HepG2 (cell line): ENCODE data around the gene TMEM59. TPM values are rescaled to one million over a fixed set of nuclear protein-coding genes. Genes with fewer than 3 reads are reported as not detected.
A peak's percentile ranks its signal among the peaks of the same experiment; 100 is the strongest.

Experiments
- CEBPG ChIP-seq: IDR thresholded peaks from 2 replicates; pipeline ENCODE4 v1.6.1; 2016
- DPF2 ChIP-seq: sonication (generic); formaldehyde crosslinking; IDR thresholded peaks from 2 replicates; pipeline ENCODE4 v1.4.0; 2020; ENCODE audit warnings: mild to moderate bottlenecking, low read depth, missing genetic modification reagents, borderline replicate concordance
- ELF1 ChIP-seq: sonication (generic); formaldehyde crosslinking; IDR thresholded peaks from 2 replicates; pipeline ENCODE4 v1.4.0; 2020; ENCODE audit warnings: missing genetic modification reagents
- ERF ChIP-seq: IDR thresholded peaks from 2 replicates; pipeline ENCODE4 v1.6.1; 2018; ENCODE audit warnings: missing biosample characterization, missing genetic modification reagents
- FOXA1 ChIP-seq, 2 experiments: fragments of 450-650 bp in 1 of 2; sonication (generic) in 1 of 2; formaldehyde crosslinking in 1 of 2; IDR thresholded peaks; 2 replicates each; pipeline versions ENCODE4 v1.4.0 to v1.6.1; 2016 to 2020; ENCODE audit warnings: missing genetic modification reagents in 1 of 2
- HMG20A ChIP-seq: IDR thresholded peaks from 2 replicates; pipeline ENCODE4 v1.6.1; 2016; ENCODE audit warnings: borderline replicate concordance
- IRF2 ChIP-seq: IDR thresholded peaks from 2 replicates; pipeline ENCODE4 v1.6.1; 2018; ENCODE audit warnings: missing genetic modification reagents, missing compliant biosample characterization
- JDP2 ChIP-seq: sonication (generic); formaldehyde crosslinking; IDR thresholded peaks from 2 replicates; pipeline ENCODE4 v1.8.1; 2022; ENCODE audit warnings: missing genetic modification reagents, borderline replicate concordance
- KDM2A ChIP-seq: sonication (generic); formaldehyde crosslinking; IDR thresholded peaks from 2 replicates; pipeline ENCODE4 v1.4.0; 2020; ENCODE audit warnings: low read depth, missing genetic modification reagents, borderline replicate concordance
- KLF16 ChIP-seq, 2 experiments: sonication (generic) in 1 of 2; formaldehyde crosslinking in 1 of 2; IDR thresholded peaks; 2 replicates each; pipeline versions ENCODE4 v1.6.1 to v1.8.0; 2016 to 2023; ENCODE audit warnings: missing genetic modification reagents in 2 of 2, missing compliant biosample characterization in 1 of 2
- MEF2D ChIP-seq: sonication (generic); formaldehyde crosslinking; IDR thresholded peaks from 2 replicates; pipeline ENCODE4 v1.5.1; 2020; ENCODE audit warnings: mild to moderate bottlenecking, missing genetic modification reagents
- RAD21 ChIP-seq: fragments of 450-650 bp; formaldehyde crosslinking; IDR thresholded peaks from 2 replicates; pipeline ENCODE4 v1.5.0; 2020; ENCODE audit warnings: mild to moderate bottlenecking
- SALL1 ChIP-seq: sonication (generic); formaldehyde crosslinking; IDR thresholded peaks from 2 replicates; pipeline ENCODE4 v1.8.0; 2022; ENCODE audit warnings: mild to moderate bottlenecking, missing genetic modification reagents
- SOX6 ChIP-seq, 2 experiments: fragments of 450-650 bp in 1 of 2; sonication (generic) in 1 of 2; formaldehyde crosslinking in 1 of 2; IDR thresholded peaks; 2 replicates each; pipeline versions ENCODE4 v1.4.0 to v1.6.1; 2017 to 2020; ENCODE audit warnings: antibody characterized with exemption in 1 of 2, mild to moderate bottlenecking in 1 of 2, missing genetic modification reagents in 1 of 2
- ZNF383 ChIP-seq: sonication (generic); formaldehyde crosslinking; IDR thresholded peaks from 2 replicates; pipeline ENCODE4 v1.4.0; 2020; ENCODE audit warnings: missing genetic modification reagents, mild to moderate bottlenecking, borderline replicate concordance
- polyA plus RNA-seq, 8 experiments: library from polyadenylated mRNA; depleted of rRNA in 3 of 8; stranded (reverse) in 7 of 8; unstranded in 1 of 8; fragments of >200 nt; fragmentation: Illumina TruSeq in 4 of 8; extraction: Trizol in 4 of 8; gene quantifications; 2 replicates each; pipeline versions ENCODE4 v1.2.1 to v1.2.3, GENCODE V29; 2011 to 2016; ENCODE audit warnings: low read depth in 4 of 8, missing spikeins in 1 of 8, mixed read lengths in 1 of 8; ENCODE audit not compliant: insufficient read depth in 1 of 8
- total RNA-seq, 5 experiments: library from RNA; depleted of rRNA; stranded (reverse); fragments of >200 nt; fragmentation: Illumina TruSeq; extraction: Trizol; gene quantifications; 2 replicates each; pipeline ENCODE4 v1.2.3, GENCODE V29; 2016; ENCODE audit warnings: low read depth in 1 of 5
- TF ChIP-seq, protein P1 (sequence below): sonication (generic); formaldehyde crosslinking; IDR thresholded peaks from 2 replicates; pipeline ENCODE4 v1.4.0; 2020; ENCODE audit warnings: missing genetic modification reagents, borderline replicate concordance
- TF ChIP-seq, protein P2 (sequence below): sonication (generic); formaldehyde crosslinking; IDR thresholded peaks from 2 replicates; pipeline ENCODE4 v1.4.0; 2020; ENCODE audit warnings: missing genetic modification reagents, borderline replicate concordance
- TF ChIP-seq, protein P3 (sequence below): sonication (generic); formaldehyde crosslinking; IDR thresholded peaks from 2 replicates; pipeline ENCODE4 v1.8.0; 2022; ENCODE audit warnings: missing genetic modification reagents, mild to moderate bottlenecking, borderline replicate concordance
- TF ChIP-seq, protein P4 (sequence below): sonication (generic); formaldehyde crosslinking; IDR thresholded peaks from 2 replicates; pipeline ENCODE4 v1.5.0; 2020; ENCODE audit warnings: mild to moderate bottlenecking, missing genetic modification reagents

The TMEM59 gene
- total and polyA plus RNA-seq, 2 of the 13 experiments (the other 11 are each of a cell fraction or from before 2014, with no cell fraction given): 147 to 363 TPM

DNA sequence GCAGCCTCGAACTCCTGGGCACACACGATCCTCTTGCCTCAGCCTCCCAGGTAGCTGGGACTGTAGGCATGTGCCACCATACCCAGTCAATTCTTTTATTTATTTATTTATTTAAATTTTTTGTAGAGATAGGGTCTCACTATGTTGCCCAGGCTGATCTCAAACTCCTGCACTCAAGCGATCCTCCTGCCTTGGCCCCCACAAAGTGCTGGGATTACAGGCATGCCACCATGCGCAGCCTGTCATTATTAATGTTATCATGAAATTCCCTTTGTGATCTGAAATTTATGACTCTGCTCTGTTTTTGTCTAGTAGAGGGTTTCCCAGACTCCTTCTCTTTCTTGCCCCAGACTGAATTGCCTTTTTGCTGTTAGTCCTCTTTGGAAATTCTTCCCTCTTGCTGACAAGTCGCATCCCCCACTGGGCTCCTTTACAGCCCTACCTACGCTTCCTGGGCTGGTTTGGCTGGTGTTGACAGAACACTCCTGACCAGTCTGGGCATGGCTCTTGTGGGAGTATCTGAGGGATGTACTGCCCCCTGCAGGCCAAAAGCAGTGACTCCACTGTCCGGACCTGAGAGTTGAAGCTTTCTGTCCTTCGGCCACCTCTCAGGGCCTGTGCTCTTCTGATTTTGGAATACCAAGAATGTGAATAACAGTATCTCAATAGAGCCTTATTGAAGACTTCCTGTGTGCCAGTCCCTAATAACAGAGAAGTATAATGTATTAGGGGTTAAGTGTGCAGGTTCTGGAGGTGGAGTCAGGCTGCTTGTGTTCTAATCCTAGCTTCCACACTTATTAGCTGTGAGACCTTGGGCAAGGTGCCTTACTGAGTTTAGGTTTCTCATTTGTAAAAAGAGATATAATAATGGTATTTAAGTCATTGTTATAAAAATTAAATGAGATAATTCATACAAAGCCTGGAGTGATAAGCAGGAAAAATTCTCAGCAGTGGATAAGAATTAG lies 28.6 kb upstream of the TMEM59 start (continued):
- TF ChIP-seq, protein P1, sequence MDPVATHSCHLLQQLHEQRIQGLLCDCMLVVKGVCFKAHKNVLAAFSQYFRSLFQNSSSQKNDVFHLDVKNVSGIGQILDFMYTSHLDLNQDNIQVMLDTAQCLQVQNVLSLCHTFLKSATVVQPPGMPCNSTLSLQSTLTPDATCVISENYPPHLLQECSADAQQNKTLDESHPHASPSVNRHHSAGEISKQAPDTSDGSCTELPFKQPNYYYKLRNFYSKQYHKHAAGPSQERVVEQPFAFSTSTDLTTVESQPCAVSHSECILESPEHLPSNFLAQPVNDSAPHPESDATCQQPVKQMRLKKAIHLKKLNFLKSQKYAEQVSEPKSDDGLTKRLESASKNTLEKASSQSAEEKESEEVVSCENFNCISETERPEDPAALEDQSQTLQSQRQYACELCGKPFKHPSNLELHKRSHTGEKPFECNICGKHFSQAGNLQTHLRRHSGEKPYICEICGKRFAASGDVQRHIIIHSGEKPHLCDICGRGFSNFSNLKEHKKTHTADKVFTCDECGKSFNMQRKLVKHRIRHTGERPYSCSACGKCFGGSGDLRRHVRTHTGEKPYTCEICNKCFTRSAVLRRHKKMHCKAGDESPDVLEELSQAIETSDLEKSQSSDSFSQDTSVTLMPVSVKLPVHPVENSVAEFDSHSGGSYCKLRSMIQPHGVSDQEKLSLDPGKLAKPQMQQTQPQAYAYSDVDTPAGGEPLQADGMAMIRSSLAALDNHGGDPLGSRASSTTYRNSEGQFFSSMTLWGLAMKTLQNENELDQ (CRISPR knock-in tag): no peak
- TF ChIP-seq, protein P2, sequence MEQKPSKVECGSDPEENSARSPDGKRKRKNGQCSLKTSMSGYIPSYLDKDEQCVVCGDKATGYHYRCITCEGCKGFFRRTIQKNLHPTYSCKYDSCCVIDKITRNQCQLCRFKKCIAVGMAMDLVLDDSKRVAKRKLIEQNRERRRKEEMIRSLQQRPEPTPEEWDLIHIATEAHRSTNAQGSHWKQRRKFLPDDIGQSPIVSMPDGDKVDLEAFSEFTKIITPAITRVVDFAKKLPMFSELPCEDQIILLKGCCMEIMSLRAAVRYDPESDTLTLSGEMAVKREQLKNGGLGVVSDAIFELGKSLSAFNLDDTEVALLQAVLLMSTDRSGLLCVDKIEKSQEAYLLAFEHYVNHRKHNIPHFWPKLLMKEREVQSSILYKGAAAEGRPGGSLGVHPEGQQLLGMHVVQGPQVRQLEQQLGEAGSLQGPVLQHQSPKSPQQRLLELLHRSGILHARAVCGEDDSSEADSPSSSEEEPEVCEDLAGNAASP (CRISPR knock-in tag): 0 out of 2 replicates have a peak, but pooled peaks have one; percentile 33
- TF ChIP-seq FOXA1 (IDR thresholded peaks at IDR 0.05) (no peak), FOXA1 (CRISPR knock-in tag; IDR thresholded peaks at IDR 0.05) (peak; percentile 94), DPF2 (CRISPR knock-in tag) (0 out of 2 replicates have a peak, but pooled peaks have one; percentile 42), IRF2 (CRISPR knock-in tag) (0 out of 2 replicates have a peak, but pooled peaks have one; percentile 33), ELF1 (CRISPR knock-in tag) (peak; percentile 40), MEF2D (peak; percentile 32; the same call in 1 of the 2 replicates), CEBPG (CRISPR knock-in tag) (0 out of 2 replicates have a peak, but pooled peaks have one; percentile 7), ERF (CRISPR knock-in tag) (0 out of 2 replicates have a peak, but pooled peaks have one; percentile 34), RAD21 (CRISPR knock-in tag) (peak; percentile 88), KLF16 (CRISPR knock-in tag; IDR thresholded peaks at IDR 0.05) (0 out of 4 replicates have a peak, but pooled peaks of 1 of the 2 experiments have one; percentile 44), KDM2A (CRISPR knock-in tag) (peak; percentile 47; the same call in 1 of the 2 replicates), JDP2 (no peak), SOX6 (IDR thresholded peaks at IDR 0.05) (no peak), SOX6 (CRISPR knock-in tag; IDR thresholded peaks at IDR 0.05) (peak; percentile 26; the same call in 1 of the 2 replicates), ZNF383 (CRISPR knock-in tag) (no peak), HMG20A (peak; percentile 20; the same call in 1 of the 2 replicates), SALL1 (CRISPR knock-in tag) (peak; percentile 85)
- TF ChIP-seq, protein P3, sequence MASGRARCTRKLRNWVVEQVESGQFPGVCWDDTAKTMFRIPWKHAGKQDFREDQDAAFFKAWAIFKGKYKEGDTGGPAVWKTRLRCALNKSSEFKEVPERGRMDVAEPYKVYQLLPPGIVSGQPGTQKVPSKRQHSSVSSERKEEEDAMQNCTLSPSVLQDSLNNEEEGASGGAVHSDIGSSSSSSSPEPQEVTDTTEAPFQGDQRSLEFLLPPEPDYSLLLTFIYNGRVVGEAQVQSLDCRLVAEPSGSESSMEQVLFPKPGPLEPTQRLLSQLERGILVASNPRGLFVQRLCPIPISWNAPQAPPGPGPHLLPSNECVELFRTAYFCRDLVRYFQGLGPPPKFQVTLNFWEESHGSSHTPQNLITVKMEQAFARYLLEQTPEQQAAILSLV: no peak
- TF ChIP-seq, protein P4, sequence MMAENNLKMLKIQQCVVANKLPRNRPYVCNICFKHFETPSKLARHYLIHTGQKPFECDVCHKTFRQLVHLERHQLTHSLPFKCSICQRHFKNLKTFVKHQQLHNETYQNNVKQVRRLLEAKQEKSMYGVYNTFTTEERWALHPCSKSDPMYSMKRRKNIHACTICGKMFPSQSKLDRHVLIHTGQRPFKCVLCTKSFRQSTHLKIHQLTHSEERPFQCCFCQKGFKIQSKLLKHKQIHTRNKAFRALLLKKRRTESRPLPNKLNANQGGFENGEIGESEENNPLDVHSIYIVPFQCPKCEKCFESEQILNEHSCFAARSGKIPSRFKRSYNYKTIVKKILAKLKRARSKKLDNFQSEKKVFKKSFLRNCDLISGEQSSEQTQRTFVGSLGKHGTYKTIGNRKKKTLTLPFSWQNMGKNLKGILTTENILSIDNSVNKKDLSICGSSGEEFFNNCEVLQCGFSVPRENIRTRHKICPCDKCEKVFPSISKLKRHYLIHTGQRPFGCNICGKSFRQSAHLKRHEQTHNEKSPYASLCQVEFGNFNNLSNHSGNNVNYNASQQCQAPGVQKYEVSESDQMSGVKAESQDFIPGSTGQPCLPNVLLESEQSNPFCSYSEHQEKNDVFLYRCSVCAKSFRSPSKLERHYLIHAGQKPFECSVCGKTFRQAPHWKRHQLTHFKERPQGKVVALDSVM (CRISPR knock-in tag): 0 out of 2 replicates have a peak, but pooled peaks have one; percentile 25
